Measurements from ENCODE around the gene PRKN.

The PRKN gene

DNA sequence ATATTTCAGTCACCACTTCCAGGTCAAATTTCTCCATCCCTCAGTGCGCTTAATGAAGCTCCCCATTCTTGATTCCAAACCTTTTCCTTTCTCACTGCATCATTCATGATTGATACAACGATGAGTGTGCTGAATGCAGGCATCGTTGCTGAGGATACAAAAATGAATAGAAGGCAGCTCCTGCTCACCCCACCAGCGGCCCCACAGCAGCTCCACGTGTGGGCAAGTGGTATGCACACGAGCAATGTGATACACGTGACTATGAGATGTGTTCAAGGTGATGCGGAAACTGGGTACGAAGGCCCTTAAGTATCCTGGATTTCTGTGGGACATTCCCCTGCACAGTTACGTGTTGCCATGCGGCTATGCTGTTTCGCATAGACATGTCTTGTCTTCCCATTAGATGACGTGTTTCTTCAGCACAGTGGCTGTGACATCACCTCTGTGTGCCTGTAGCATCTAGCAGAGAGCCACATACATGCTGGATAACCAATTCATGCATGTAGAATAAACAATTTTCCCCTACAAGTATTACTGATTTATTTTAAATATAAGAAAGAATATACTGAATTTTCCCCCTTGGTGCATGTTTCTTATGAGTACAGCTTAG is 1193.2 kb downstream of the PRKN start:
- no peak for DNase-seq (ENCODE audit: low read depth)
- H3K4me3 ChIP-seq (replicated peaks; ENCODE audit: low read depth, low read length): no peak overlapping the region
- no peak for TF ChIP-seq CTCF (IDR thresholded peaks at IDR 0.05; ENCODE audit: low read length, missing control alignments)

DNA sequence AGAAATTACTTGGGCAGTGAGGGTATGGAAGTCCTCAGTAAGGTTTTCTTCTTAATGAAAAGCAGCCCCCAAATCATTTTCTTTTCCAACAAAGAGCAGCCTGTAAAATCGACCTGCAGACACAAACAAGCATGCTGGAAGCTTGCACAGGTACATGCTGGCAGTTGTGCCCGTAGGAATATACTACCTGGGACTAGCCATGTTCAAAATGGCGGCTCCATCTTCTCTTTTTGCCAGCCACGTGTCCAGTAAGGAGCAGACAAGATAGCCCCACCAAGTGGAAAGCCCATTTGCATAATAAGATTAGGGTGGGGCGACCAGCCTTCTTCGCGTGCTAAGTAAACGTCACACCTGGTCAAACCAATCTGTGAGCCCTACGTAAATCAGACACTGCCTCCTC is 1194.3 kb downstream of the PRKN start:
- no peak for DNase-seq (ENCODE audit: low read depth)
- no peak overlapping the region for H3K4me3 ChIP-seq (replicated peaks; ENCODE audit: low read depth, low read length)
- no peak for TF ChIP-seq CTCF (IDR thresholded peaks at IDR 0.05; ENCODE audit: low read length, missing control alignments)

DNA sequence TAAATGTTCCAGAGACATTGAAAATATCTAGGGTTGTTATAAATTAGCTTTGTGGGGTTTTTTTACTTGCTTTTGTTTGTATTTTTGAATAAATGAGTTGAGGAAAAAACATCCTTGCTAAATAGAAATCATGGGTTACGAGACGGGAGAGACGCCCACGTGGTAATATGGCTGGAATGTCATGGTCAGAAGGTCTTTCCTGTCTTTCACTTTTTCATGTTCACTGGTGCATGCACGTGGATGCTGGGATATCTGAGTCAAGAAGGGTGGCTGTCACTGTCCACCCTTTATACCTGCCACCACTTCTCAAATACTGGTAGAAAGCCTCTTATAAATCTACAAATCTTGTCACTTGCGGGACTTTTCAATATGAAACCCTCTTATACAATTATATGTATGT is 1195.0 kb downstream of the PRKN start:
- no peak for TF ChIP-seq CTCF (IDR thresholded peaks at IDR 0.05; ENCODE audit: low read length, missing control alignments)
- no peak for DNase-seq (ENCODE audit: low read depth)
- H3K4me3 ChIP-seq (replicated peaks; ENCODE audit: low read depth, low read length): no peak overlapping the region

GRCh38 chr6:161526794-161527193 is 1200.8 kb downstream of the PRKN start:
- H3K4me3 ChIP-seq (replicated peaks; ENCODE audit: low read depth, low read length): no peak overlapping the region

GRCh38 chr6:161523362-161523761 is 1204.2 kb downstream of the PRKN start:
- DNase-seq (ENCODE audit: low read depth): no peak
- no peak overlapping the region for H3K4me3 ChIP-seq (replicated peaks; ENCODE audit: low read depth, low read length)
- no peak for TF ChIP-seq CTCF (IDR thresholded peaks at IDR 0.05; ENCODE audit: low read length, missing control alignments)

More at GRCh38 chr6:161526794-161527193, 1200.8 kb downstream of the PRKN start:
- DNase-seq (ENCODE audit: low read depth): no peak
- TF ChIP-seq CTCF (IDR thresholded peaks at IDR 0.05; ENCODE audit: low read length, missing control alignments): no peak

DNA sequence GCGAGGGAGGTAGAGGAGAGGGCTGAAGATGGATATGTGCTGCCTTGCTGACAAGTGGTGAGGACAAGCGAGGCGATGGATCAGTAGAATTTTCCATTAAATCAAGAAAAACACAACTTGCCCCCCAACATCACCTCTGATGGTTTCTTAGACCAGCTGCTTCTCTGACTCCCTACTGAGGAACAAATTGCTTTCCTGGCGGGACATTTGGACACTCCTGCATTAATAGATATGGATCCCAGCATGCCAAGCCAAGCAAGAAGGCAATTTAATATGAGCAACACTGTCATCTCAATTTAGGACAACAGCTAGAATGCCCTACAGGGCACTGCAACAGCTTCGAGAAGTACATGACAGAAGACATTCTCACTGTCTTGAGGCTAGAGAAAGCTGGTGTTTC is 1205.3 kb downstream of the PRKN start:
- no peak overlapping the region for H3K4me3 ChIP-seq (replicated peaks; ENCODE audit: low read depth, low read length)
- DNase-seq (ENCODE audit: low read depth): no peak
- TF ChIP-seq CTCF (IDR thresholded peaks at IDR 0.05; ENCODE audit: low read length, missing control alignments): no peak

DNA sequence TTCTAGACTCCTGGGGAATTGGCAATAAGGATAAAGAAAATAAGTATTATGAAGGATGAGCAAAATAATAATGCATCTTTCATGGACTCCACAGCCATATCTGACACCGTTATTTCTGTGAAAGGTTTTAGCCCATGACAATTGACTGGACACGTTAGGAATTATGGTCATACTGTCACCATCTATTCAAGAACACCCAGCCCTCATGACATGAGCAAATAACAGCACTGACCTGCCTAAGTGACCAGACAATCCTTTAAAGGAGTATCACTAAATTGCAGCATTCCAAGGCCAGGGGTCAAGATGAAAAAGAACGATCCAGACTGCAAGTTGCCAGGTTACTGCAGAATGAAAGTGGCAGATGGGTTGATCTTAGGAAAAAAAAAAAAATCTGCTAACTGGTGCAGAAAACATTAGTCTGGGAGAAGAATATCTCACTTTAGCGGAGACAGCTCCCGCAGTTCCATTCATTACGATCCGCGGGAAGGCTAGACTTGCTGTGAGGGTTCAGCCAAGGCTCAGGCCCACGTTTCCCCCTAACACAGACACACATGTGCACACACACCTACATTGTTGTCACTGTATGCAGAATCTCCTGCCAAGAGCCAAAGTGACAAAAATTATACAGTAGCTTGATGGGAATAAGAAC is 1216.0 kb downstream of the PRKN start:
- TF ChIP-seq CTCF (IDR thresholded peaks at IDR 0.05; ENCODE audit: low read length, missing control alignments): no peak
- no peak overlapping the region for H3K4me3 ChIP-seq (replicated peaks; ENCODE audit: low read depth, low read length)
- DNase-seq (ENCODE audit: low read depth): no peak
